ENCODE data around the gene RECK. TPM values are rescaled to one million over a fixed set of nuclear protein-coding genes. Genes with fewer than 3 reads are reported as not detected.

RECK gene
- 34.2 TPM for total RNA-seq

DNA sequence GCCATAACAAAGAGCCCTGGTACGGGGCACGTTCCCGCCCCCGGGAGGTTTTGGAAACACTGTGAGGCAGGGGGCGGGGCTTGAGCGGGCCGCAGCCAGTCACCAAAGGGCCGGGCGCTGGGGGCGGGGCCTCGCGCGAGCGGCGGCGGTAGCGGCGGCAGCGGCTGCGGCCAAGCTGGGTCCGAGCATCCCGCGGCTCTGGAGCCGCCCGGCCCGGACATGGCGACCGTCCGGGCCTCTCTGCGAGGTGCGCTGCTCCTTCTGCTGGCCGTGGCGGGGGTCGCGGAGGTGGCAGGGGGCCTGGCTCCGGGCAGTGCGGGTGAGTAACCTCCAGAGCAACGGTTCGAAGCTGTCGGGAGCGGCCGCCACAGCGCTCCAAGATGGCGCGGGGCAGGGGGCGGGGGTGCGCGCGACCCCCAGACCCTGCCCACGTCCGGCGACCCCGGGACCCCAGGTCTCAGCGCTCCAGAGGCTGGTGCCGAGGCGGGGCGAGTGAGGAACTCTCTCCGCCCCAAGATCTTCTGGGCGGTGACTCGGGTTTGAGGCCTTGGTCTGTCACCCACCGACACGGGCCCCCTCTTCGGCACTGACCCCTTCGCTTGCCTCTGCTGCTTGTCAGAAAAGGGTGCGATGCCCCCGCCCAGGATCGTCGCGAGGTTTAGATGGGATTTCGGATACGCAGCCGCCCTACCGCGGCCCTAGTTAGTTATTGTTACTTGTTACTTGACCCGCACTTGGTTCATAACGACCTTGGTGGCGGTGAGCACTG is at the start of gene RECK:
Gene RECK (plus strand): TSS at position 134 of the 769 bp plus-strand sequence. CDS start 86 bp downstream, at position 220.

GRCh38 chr9:36136272-36136893 is 99.7 kb downstream of the RECK start, which contains the start of gene GLIPR2:
Gene GLIPR2, plus strand, starts transcription at chr9:36136733. Its CDS starts 46 bp downstream, at chr9:36136779.

GRCh38 chr9:36169166-36169565 is 132.5 kb downstream of the RECK start, which contains the start of gene CCIN:
Gene CCIN, plus strand, starts transcription at chr9:36169388. Its CDS starts 115 bp downstream, at chr9:36169503.

Other genes starting within 250 kb of the RECK start
- 30.7 TPM for gene NPR2, start 245.3 kb upstream of the RECK start, total RNA-seq
- gene SPAG8, start 224.7 kb upstream of the RECK start, total RNA-seq: 2.9 TPM
- gene HINT2, start 221.9 kb upstream of the RECK start, total RNA-seq: 17.0 TPM
- not detected for gene FAM221B, start 208.2 kb upstream of the RECK start, total RNA-seq
- gene TMEM8B, start 207.7 kb upstream of the RECK start, total RNA-seq: 16.6 TPM
- gene OR13J1, start 166.5 kb upstream of the RECK start, total RNA-seq: not detected
- gene HRCT1, start 130.7 kb upstream of the RECK start, total RNA-seq: not detected
- gene SPAAR, start 127.4 kb upstream of the RECK start, total RNA-seq: 0.33 TPM
- gene OR2S2, start 78.8 kb upstream of the RECK start, total RNA-seq: not detected
- 18.3 TPM for gene GLIPR2, start 99.8 kb downstream of the RECK start, total RNA-seq
- 0.60 TPM for gene CCIN, start 132.5 kb downstream of the RECK start, total RNA-seq
- gene CLTA, start 154.0 kb downstream of the RECK start, total RNA-seq: 137 TPM
- gene GNE, start 221.5 kb downstream of the RECK start, total RNA-seq: 46.5 TPM

Data from camera-type eye (tissue), 1 donor.